HG02571 (cell line): ENCODE data around the gene CNNM1.

Experiments used
- ATAC-seq: cut with Tn5 transposase; IDR thresholded peaks from one replicate; pipeline ENCODE4 v1.9.1; 2021; ENCODE audit warnings: mild to moderate bottlenecking, moderate library complexity; ENCODE audit not compliant: unreplicated experiment

Gene CNNM1

DNA sequence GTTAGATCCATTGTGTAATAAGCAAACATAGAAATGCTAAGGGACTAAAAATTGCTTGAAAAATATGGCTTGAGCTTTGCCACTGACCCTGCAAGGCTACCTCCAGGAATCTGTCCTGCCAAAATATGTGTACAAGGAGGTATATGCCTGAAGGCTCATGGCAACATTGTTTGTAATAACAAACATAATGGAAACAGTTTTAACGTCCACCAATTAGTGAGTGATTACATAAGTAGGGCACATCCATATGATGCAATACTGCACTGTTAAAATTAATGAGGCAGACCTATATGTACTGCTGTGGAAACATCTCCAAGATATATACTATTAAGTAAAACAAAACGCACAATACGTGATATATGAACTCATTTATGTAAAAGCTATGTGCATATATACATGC is 114.3 kb downstream of the CNNM1 start:
- no peak for ATAC-seq
